Common myeloid progenitor, CD34-positive (primary cell): ENCODE data around the gene ASPG.

Source experiments
- CTCF ChIA-PET: fragments of 350-600 bp; sonication (Branson Sonifier 250); formaldehyde crosslinking; loops from one replicate; lab custom pipeline; 2021; ENCODE audit warnings: antibody characterized with exemption; lab: Charles Lee
- POLR2A ChIA-PET: fragments of 350-600 bp; sonication (Branson Sonifier 250); formaldehyde crosslinking; loops from one replicate; lab custom pipeline; 2021; ENCODE audit warnings: antibody characterized with exemption; lab: Charles Lee
- DNase-seq, 3 donors: peaks; one replicate each; pipeline versions ENCODE4 v3.0.0 to v3.0.0-alpha.2; 2013
- H3K27ac ChIP-seq, 2 experiments: 1 replicate in 1 of 2; 2 replicates in 1 of 2; pipeline ENCODE4 v1.7.0; 2013; ENCODE audit warnings: inconsistent platforms in 2 of 2, low read length in 2 of 2, mild to moderate bottlenecking in 2 of 2, low read depth in 1 of 2, moderate library complexity in 1 of 2; ENCODE audit not compliant: severe bottlenecking in 2 of 2, insufficient read depth in 1 of 2, poor library complexity in 1 of 2
- H3K27me3 ChIP-seq, 5 experiments: replicated peaks in 2 of 5; 1 replicate in 3 of 5; 2 replicates in 2 of 5; pipeline versions ENCODE4 v1.6.1 to v1.7.0; 2013; ENCODE audit warnings: low read length in 4 of 5, mild to moderate bottlenecking in 2 of 5, moderate library complexity in 2 of 5, inconsistent platforms in 1 of 5; ENCODE audit not compliant: insufficient read depth in 5 of 5, control insufficient read depth in 4 of 5
- H3K36me3 ChIP-seq, 4 experiments: 1 replicate in 2 of 4; 2 replicates in 2 of 4; pipeline versions ENCODE4 v1.6.1 to v1.7.0; 2013; ENCODE audit warnings: low read length in 3 of 4, control low read depth in 1 of 4, mild to moderate bottlenecking in 1 of 4; ENCODE audit not compliant: control insufficient read depth in 4 of 4, insufficient read depth in 4 of 4
- H3K4me1 ChIP-seq, 4 experiments: 1 replicate in 3 of 4; 2 replicates in 1 of 4; pipeline versions ENCODE4 v1.6.1 to v1.7.1; 2013; ENCODE audit warnings: low read length in 3 of 4, mild to moderate bottlenecking in 3 of 4, control low read depth in 1 of 4, inconsistent platforms in 1 of 4, moderate library complexity in 1 of 4; ENCODE audit not compliant: control insufficient read depth in 4 of 4, insufficient read depth in 4 of 4; ENCODE audit errors: control extremely low read depth in 1 of 4
- H3K4me3 ChIP-seq, 7 experiments: 1 replicate in 4 of 7; 2 replicates in 3 of 7; pipeline versions ENCODE4 v1.5.1 to v1.7.0; 2013; ENCODE audit warnings: mild to moderate bottlenecking in 7 of 7, low read length in 6 of 7, moderate library complexity in 6 of 7, inconsistent platforms in 2 of 7, low read depth in 2 of 7, control low read depth in 1 of 7; ENCODE audit not compliant: insufficient read depth in 4 of 7, control insufficient read depth in 1 of 7; ENCODE audit errors: extremely low read depth in 1 of 7
- H3K9me3 ChIP-seq, 5 experiments: 1 replicate in 4 of 5; 2 replicates in 1 of 5; pipeline versions ENCODE4 v1.6.1 to v1.7.1; 2013; ENCODE audit warnings: low read length in 4 of 5, mild to moderate bottlenecking in 2 of 5, inconsistent platforms in 1 of 5, low read depth in 1 of 5, moderate library complexity in 1 of 5; ENCODE audit not compliant: control insufficient read depth in 4 of 5, insufficient read depth in 2 of 5; ENCODE audit errors: control extremely low read depth in 1 of 5
- WGBS: methylation state at CpG from one replicate; pipeline ENCODE4 v1.1.5; 2013; ENCODE audit not compliant: insufficient coverage; 5-methylcytosine and 5-hydroxymethylcytosine counted together

Gene ASPG

DNA sequence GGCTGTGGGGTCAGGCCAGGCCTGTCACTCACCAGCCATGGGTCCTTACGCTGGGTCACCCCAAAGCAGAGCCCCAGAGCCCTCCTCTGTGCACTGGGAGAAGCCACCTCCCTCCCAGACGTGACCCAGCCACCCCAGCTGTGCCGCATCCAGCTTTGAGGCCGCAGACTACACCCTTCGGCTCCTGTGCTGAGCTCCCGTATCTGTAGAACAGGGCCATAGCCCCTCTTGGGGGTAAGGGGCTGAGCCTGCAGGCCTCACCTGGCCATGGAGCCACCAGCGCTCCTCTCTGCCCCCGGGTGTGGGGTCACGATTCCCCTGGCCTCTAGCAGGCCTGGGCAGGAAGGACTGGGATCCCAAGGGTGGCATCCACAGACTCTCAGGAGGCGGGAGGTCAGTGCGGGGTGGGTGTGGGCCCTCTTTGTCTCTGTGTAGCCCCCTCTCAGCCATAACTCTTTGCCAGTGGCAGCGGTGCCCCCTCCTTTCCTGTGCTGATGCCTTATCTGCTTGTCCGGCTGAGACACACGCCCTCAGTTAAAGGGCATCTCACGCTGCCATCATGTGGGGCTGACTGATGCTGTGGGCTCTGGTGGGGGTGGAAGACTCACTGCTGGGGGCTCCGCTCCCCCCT, 16.3 kb downstream of the ASPG start:
- no peak for DNase-seq
- H3K9me3 ChIP-seq, result no peaks in the 10 kb centered on the region
- H3K4me1 ChIP-seq, result no peaks in the 10 kb centered on the region
- WGBS, result 90% methylated on average over 13 of the region's 16 CpGs
- no peaks in the 10 kb centered on the region for H3K27me3 ChIP-seq
- POLR2A ChIA-PET, result no interaction called here
- H3K27ac ChIP-seq, result no peak overlapping the region
- CTCF ChIA-PET, result no interaction called here
- no peaks in the 10 kb centered on the region for H3K36me3 ChIP-seq
- H3K4me3 ChIP-seq, result no peak overlapping the region

DNA sequence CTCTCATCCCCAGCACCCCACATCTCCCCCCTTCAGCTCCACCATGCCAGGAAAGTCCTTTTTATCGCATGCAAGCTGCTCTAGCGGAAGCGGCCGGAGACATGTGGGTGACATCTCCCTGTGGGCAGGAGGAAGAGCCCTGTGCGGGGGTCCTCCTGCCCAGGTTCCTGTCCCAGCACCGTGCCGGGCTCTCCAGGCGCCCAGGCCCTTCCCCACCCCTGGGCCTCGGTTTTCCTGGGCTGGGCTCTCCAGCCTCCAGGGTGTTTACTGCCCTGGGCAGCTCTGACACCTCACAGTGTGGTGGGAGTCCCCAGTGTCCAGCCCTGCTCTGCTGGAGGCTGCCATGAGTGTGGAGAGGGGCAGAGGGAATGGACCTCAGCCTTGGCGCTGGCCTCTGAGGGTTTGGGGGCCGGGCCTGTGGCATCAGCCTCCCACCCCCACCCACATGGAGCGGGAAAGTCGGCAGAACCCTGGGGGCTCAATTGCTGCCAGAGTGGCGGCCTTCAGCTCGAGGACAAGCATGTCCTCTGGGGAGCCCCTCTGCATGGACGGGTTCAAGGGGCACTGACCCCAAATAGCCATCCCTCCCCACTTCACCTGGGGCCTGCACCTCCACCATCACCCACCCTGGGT, 16.9 kb downstream of the ASPG start:
- ChIA-PET POLR2A (no interaction called here), CTCF (no interaction called here)
- Histone ChIP-seq H3K4me3 (no peak overlapping the region), H3K36me3 (no peaks in the 10 kb centered on the region), H3K9me3 (no peaks in the 10 kb centered on the region), H3K27ac (no peak overlapping the region), H3K4me1 (no peaks in the 10 kb centered on the region), H3K27me3 (no peaks in the 10 kb centered on the region)
- DNase-seq, result no peak
- 84% methylated on average over 9 of the region's 16 CpGs for WGBS

DNA sequence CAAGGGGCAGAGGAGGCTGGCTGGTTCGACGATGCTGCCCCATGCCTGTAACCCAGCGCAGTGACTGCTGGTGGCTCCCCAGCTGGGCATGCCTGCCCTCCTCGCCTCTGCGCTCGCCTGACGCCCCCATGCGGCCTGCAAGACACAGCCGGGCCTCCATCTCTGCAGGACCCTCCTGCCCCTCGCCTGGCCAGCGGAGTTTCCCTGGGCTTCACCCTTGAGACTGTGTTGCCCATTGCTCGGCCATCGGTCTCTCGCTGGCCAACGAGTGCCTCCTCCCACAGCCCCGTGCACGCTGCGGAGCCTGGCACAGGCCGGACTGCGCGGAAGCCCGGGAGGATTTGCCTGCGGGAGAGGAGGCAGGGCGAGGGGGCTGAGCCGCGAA, 17.6 kb downstream of the ASPG start:
- POLR2A ChIA-PET, result no interaction called here
- Histone ChIP-seq H3K27me3 (no peaks in the 10 kb centered on the region), H3K9me3 (no peaks in the 10 kb centered on the region), H3K4me1 (no peaks in the 10 kb centered on the region), H3K36me3 (no peaks in the 10 kb centered on the region), H3K4me3 (no peak overlapping the region), H3K27ac (no peak overlapping the region)
- CTCF ChIA-PET, result no interaction called here
- WGBS, result 80% methylated on average over 23 of the region's 26 CpGs
- no peak for DNase-seq

DNA sequence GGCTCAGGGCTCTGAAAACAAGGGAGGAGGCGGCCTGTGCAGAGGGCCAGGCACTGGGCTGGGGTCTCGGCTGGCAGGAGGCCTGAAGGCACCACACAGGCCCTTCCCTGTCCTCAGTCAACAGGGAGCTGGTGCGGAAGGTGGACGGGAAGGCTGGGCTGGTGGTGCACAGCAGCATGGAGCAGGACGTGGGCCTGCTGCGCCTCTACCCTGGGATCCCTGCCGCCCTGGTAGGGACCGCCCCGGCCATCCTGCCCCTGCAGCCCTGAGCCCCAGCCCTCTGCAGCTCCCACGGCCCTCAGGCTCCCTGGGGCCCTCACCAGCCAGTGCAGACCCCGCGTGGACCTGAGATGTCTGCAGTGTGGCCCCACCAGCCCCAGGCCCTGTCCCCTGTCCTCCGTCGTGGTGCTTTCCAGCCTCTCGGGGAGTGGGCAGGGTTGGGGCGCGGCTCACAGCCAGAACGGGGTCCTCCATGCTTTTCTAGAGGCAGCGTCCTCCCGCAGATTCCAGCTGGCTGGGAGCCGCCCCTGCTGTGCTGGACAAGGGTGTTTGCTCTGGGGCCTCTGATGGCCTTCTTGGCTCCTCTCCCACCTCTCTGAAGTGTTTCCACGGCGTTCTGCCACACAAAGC, 18.1 kb downstream of the ASPG start:
- H3K4me3 ChIP-seq, result no peak overlapping the region
- no peaks in the 10 kb centered on the region for H3K36me3 ChIP-seq
- H3K27ac ChIP-seq, result no peak overlapping the region
- WGBS, result 90% methylated on average over 22 of the region's 23 CpGs
- H3K27me3 ChIP-seq, result peaks cover 0 to 2% (median 0%) of the 10 kb centered on the region in 5 experiments
- POLR2A ChIA-PET, result no interaction called here
- no peaks in the 10 kb centered on the region for H3K9me3 ChIP-seq
- CTCF ChIA-PET, result interaction anchor here (1.1 kb wide), 1 partner anchor 10 kb away, joined by 3 read pairs; no protein-coding TSS in a partner anchor
- H3K4me1 ChIP-seq, result no peaks in the 10 kb centered on the region
- no peak for DNase-seq

DNA sequence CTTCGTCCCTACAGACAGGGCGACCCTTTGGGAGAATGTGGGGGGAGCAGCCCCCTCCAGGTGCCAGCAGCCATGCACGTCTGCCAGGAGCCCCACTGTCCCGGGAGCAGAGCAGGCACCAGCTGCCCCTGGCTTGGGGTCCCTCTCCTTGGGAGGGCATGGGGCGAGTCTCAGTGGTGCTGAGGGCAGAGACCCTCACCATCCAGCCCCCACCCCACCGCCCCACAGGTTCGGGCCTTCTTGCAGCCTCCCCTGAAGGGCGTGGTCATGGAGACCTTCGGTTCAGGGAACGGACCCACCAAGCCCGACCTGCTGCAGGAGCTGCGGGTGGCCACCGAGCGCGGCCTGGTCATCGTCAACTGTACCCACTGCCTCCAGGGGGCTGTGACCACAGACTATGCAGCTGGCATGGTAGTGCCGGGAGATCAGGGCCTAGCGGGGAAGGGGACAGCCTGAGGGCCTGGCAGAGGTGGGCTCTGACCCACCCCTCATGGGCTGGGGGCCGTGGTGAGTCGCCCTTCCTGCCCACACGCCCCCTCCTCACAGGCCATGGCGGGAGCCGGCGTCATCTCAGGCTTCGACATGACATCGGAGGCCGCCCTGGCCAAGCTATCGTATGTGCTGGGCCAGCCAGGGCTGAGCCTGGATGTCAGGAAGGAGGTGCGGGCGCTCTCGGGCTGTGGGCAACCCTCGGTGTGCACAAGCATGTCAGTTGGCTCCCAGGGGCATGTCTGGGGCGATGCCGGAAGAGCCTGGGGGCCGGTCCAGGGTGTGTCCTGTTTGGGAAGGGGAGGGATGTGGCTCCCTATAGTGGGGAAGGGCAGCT, 18.8 kb downstream of the ASPG start:
- no peaks in the 10 kb centered on the region for H3K9me3 ChIP-seq
- 91% methylated on average over 28 of the region's 35 CpGs for WGBS
- DNase-seq, result no peak
- H3K4me1 ChIP-seq, result no peaks in the 10 kb centered on the region
- CTCF ChIA-PET, result interaction anchor here (1.1 kb wide), 1 partner anchor 10 kb away, joined by 3 read pairs; no protein-coding TSS in a partner anchor
- peaks cover 0 to 5% (median 0%) of the 10 kb centered on the region in 5 experiments for H3K27me3 ChIP-seq
- H3K36me3 ChIP-seq, result no peaks in the 10 kb centered on the region
- POLR2A ChIA-PET, result no interaction called here
- H3K27ac ChIP-seq, result no peak overlapping the region
- H3K4me3 ChIP-seq, result no peak overlapping the region

DNA sequence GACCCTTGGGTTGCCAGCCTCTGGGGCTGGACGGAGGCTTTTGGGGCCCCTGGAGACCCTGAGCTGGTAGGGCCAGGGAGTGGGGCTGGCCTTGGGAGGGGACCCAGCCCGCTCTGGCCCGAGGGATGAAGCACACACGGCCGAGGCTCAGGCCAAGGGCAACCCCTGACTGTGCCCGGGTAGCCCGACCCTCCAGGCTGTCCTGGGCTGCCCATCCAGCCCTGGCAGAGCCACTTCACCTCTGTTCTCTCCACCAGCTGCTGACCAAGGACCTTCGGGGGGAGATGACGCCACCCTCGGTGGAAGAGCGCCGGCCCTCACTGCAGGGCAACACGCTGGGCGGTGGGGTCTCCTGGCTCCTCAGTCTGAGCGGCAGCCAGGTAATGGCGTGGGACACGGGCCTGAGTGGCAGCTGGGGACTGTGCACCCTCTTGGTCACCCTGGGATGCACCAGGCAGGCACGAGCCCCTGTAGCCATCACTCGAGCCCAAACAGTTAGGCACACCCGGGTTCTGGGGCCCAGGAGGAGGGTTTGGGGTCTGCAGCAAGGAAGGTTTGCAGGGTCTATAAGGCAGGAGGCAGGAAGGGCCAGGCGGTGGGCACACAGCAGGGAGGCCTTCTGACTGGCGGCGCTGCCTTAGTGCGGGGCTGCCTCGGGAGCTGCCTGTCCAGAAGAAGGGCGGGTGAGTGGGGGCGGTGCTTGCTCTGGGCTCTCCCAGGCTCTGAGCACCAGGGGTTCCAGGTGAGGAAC, 19.7 kb downstream of the ASPG start:
- H3K36me3 ChIP-seq, result no peaks in the 10 kb centered on the region
- CTCF ChIA-PET, result no interaction called here
- WGBS, result 92% methylated on average over 26 of the region's 27 CpGs
- DNase-seq, result no peak
- H3K27ac ChIP-seq, result no peak overlapping the region
- POLR2A ChIA-PET, result no interaction called here
- no peaks in the 10 kb centered on the region for H3K9me3 ChIP-seq
- H3K4me3 ChIP-seq, result no peak overlapping the region
- peaks cover 0 to 5% (median 0%) of the 10 kb centered on the region in 5 experiments for H3K27me3 ChIP-seq
- H3K4me1 ChIP-seq, result no peaks in the 10 kb centered on the region
